ENCODE results near the gene KCNQ1OT1.

KCNQ1OT1 gene

GRCh38 chr11:2669634-2670469, 29.9 kb downstream of the KCNQ1OT1 start:
- 0 out of 2 replicates have a peak, but pooled peaks cover 8% of the 10 kb centered on the region for H3K36me3 ChIP-seq (ENCODE audit: control insufficient read depth, insufficient read depth, low read length)
- no peak overlapping the region for H3K27ac ChIP-seq (ENCODE audit: low read depth, low read length)
- H3K27me3 ChIP-seq (ENCODE audit: control insufficient read depth, insufficient read depth, low read length), result no peaks in the 10 kb centered on the region
- H3K9me3 ChIP-seq (ENCODE audit: control insufficient read depth, insufficient read depth, low read length), result no peaks in the 10 kb centered on the region
- peaks cover 1% of the 10 kb centered on the region; the same call in 1 of the 2 replicates for H3K4me1 ChIP-seq (ENCODE audit: control insufficient read depth, insufficient read depth, low read length)
- no peak overlapping the region for H3K4me3 ChIP-seq (ENCODE audit: low read depth, low read length)
- H3K9ac ChIP-seq (ENCODE audit: low read depth, low read length), result no peak overlapping the region

- H3K36me3 ChIP-seq (ENCODE audit: control insufficient read depth, insufficient read depth, low read length), result 0 out of 2 replicates have a peak, but pooled peaks cover 8% of the 10 kb centered on the region
- H3K4me1 ChIP-seq (ENCODE audit: control insufficient read depth, insufficient read depth, low read length), result no peaks in the 10 kb centered on the region
- H3K4me3 ChIP-seq (ENCODE audit: low read depth, low read length), result no peak overlapping the region
- H3K9ac ChIP-seq (ENCODE audit: low read depth, low read length), result no peak overlapping the region
- no peak overlapping the region for H3K27ac ChIP-seq (ENCODE audit: low read depth, low read length)
- no peaks in the 10 kb centered on the region for H3K9me3 ChIP-seq (ENCODE audit: control insufficient read depth, insufficient read depth, low read length)
- no peaks in the 10 kb centered on the region for H3K27me3 ChIP-seq (ENCODE audit: control insufficient read depth, insufficient read depth, low read length)
These were observed 30.9 kb downstream of the KCNQ1OT1 start for GRCh38 chr11:2668876-2669275.

GRCh38 chr11:2667940-2668339, 31.9 kb downstream of the KCNQ1OT1 start:
- H3K36me3 ChIP-seq (ENCODE audit: control insufficient read depth, insufficient read depth, low read length), result peaks cover 13% of the 10 kb centered on the region; the same call in 1 of the 2 replicates
- no peak overlapping the region for H3K27ac ChIP-seq (ENCODE audit: low read depth, low read length)
- H3K4me1 ChIP-seq (ENCODE audit: control insufficient read depth, insufficient read depth, low read length), result no peaks in the 10 kb centered on the region
- peaks cover 4% of the 10 kb centered on the region for H3K9me3 ChIP-seq (ENCODE audit: control insufficient read depth, insufficient read depth, low read length)
- no peaks in the 10 kb centered on the region for H3K27me3 ChIP-seq (ENCODE audit: control insufficient read depth, insufficient read depth, low read length)
- no peak overlapping the region for H3K9ac ChIP-seq (ENCODE audit: low read depth, low read length)
- H3K4me3 ChIP-seq (ENCODE audit: low read depth, low read length), result no peak overlapping the region

- H3K4me1 ChIP-seq (ENCODE audit: control insufficient read depth, insufficient read depth, low read length), result no peaks in the 10 kb centered on the region
- H3K9ac ChIP-seq (ENCODE audit: low read depth, low read length), result no peak overlapping the region
- H3K4me3 ChIP-seq (ENCODE audit: low read depth, low read length), result no peak overlapping the region
These were observed 32.8 kb downstream of the KCNQ1OT1 start for GRCh38 chr11:2666828-2667570.

GRCh38 chr11:2666401-2666741, 33.4 kb downstream of the KCNQ1OT1 start:
- H3K27ac ChIP-seq (ENCODE audit: low read depth, low read length), result no peak overlapping the region
- H3K27me3 ChIP-seq (ENCODE audit: control insufficient read depth, insufficient read depth, low read length), result no peaks in the 10 kb centered on the region
- H3K4me1 ChIP-seq (ENCODE audit: control insufficient read depth, insufficient read depth, low read length), result no peaks in the 10 kb centered on the region
- H3K9me3 ChIP-seq (ENCODE audit: control insufficient read depth, insufficient read depth, low read length), result peaks cover 6% of the 10 kb centered on the region
- no peak overlapping the region for H3K4me3 ChIP-seq (ENCODE audit: low read depth, low read length)
- peaks cover 13% of the 10 kb centered on the region; the same call in 1 of the 2 replicates for H3K36me3 ChIP-seq (ENCODE audit: control insufficient read depth, insufficient read depth, low read length)
- no peak overlapping the region for H3K9ac ChIP-seq (ENCODE audit: low read depth, low read length)

More at GRCh38 chr11:2666828-2667570, 32.8 kb downstream of the KCNQ1OT1 start:
- H3K27ac ChIP-seq (ENCODE audit: low read depth, low read length), result no peak overlapping the region
- H3K9me3 ChIP-seq (ENCODE audit: control insufficient read depth, insufficient read depth, low read length), result peaks cover 4% of the 10 kb centered on the region
- peaks cover 13% of the 10 kb centered on the region; the same call in 1 of the 2 replicates for H3K36me3 ChIP-seq (ENCODE audit: control insufficient read depth, insufficient read depth, low read length)
- no peaks in the 10 kb centered on the region for H3K27me3 ChIP-seq (ENCODE audit: control insufficient read depth, insufficient read depth, low read length)

GRCh38 chr11:2665526-2666400, 34.0 kb downstream of the KCNQ1OT1 start:
- H3K36me3 ChIP-seq (ENCODE audit: control insufficient read depth, insufficient read depth, low read length), result peaks cover 13% of the 10 kb centered on the region; the same call in 1 of the 2 replicates

GRCh38 chr11:2664791-2665525, 34.8 kb downstream of the KCNQ1OT1 start:
- Histone ChIP-seq H3K36me3 (ENCODE audit: control insufficient read depth, insufficient read depth, low read length) (peaks cover 13% of the 10 kb centered on the region; the same call in 1 of the 2 replicates), H3K9me3 (ENCODE audit: control insufficient read depth, insufficient read depth, low read length) (peaks cover 18% of the 10 kb centered on the region), H3K27ac (ENCODE audit: low read depth, low read length) (no peak overlapping the region), H3K27me3 (ENCODE audit: control insufficient read depth, insufficient read depth, low read length) (peaks cover 3% of the 10 kb centered on the region; the same call in 1 of the 2 replicates), H3K4me1 (ENCODE audit: control insufficient read depth, insufficient read depth, low read length) (no peaks in the 10 kb centered on the region), H3K9ac (ENCODE audit: low read depth, low read length) (no peak overlapping the region), H3K4me3 (ENCODE audit: low read depth, low read length) (no peak overlapping the region)

More at GRCh38 chr11:2665526-2666400, 34.0 kb downstream of the KCNQ1OT1 start:
- H3K27me3 ChIP-seq (ENCODE audit: control insufficient read depth, insufficient read depth, low read length), result no peaks in the 10 kb centered on the region
- H3K9me3 ChIP-seq (ENCODE audit: control insufficient read depth, insufficient read depth, low read length), result peaks cover 10% of the 10 kb centered on the region
- no peak overlapping the region for H3K27ac ChIP-seq (ENCODE audit: low read depth, low read length)
- no peak overlapping the region for H3K4me3 ChIP-seq (ENCODE audit: low read depth, low read length)
- no peak overlapping the region for H3K9ac ChIP-seq (ENCODE audit: low read depth, low read length)
- H3K4me1 ChIP-seq (ENCODE audit: control insufficient read depth, insufficient read depth, low read length), result no peaks in the 10 kb centered on the region

- H3K9ac ChIP-seq (ENCODE audit: low read depth, low read length), result no peak overlapping the region
- peaks cover 13% of the 10 kb centered on the region; the same call in 1 of the 2 replicates for H3K36me3 ChIP-seq (ENCODE audit: control insufficient read depth, insufficient read depth, low read length)
- no peaks in the 10 kb centered on the region for H3K4me1 ChIP-seq (ENCODE audit: control insufficient read depth, insufficient read depth, low read length)
- peaks cover 3% of the 10 kb centered on the region; the same call in 1 of the 2 replicates for H3K27me3 ChIP-seq (ENCODE audit: control insufficient read depth, insufficient read depth, low read length)
- H3K9me3 ChIP-seq (ENCODE audit: control insufficient read depth, insufficient read depth, low read length), result peaks cover 24% of the 10 kb centered on the region
- no peak overlapping the region for H3K27ac ChIP-seq (ENCODE audit: low read depth, low read length)
- H3K4me3 ChIP-seq (ENCODE audit: low read depth, low read length), result no peak overlapping the region
These were observed 35.4 kb downstream of the KCNQ1OT1 start for GRCh38 chr11:2664376-2664775.

GRCh38 chr11:2663915-2664314, 35.9 kb downstream of the KCNQ1OT1 start:
- Histone ChIP-seq H3K27me3 (ENCODE audit: control insufficient read depth, insufficient read depth, low read length) (peaks cover 5% of the 10 kb centered on the region; the same call in 1 of the 2 replicates), H3K4me3 (ENCODE audit: low read depth, low read length) (no peak overlapping the region), H3K9me3 (ENCODE audit: control insufficient read depth, insufficient read depth, low read length) (peaks cover 28% of the 10 kb centered on the region), H3K27ac (ENCODE audit: low read depth, low read length) (no peak overlapping the region), H3K9ac (ENCODE audit: low read depth, low read length) (no peak overlapping the region), H3K4me1 (ENCODE audit: control insufficient read depth, insufficient read depth, low read length) (no peaks in the 10 kb centered on the region), H3K36me3 (ENCODE audit: control insufficient read depth, insufficient read depth, low read length) (peaks cover 13% of the 10 kb centered on the region; the same call in 1 of the 2 replicates)

- peaks cover 12% of the 10 kb centered on the region; the same call in 1 of the 2 replicates for H3K36me3 ChIP-seq (ENCODE audit: control insufficient read depth, insufficient read depth, low read length)
- peaks cover 32% of the 10 kb centered on the region for H3K9me3 ChIP-seq (ENCODE audit: control insufficient read depth, insufficient read depth, low read length)
These were observed 36.3 kb downstream of the KCNQ1OT1 start for GRCh38 chr11:2663506-2663905.

More at GRCh38 chr11:2663506-2663905, 36.3 kb downstream of the KCNQ1OT1 start:
- no peak overlapping the region for H3K27ac ChIP-seq (ENCODE audit: low read depth, low read length)
- peaks cover 9% of the 10 kb centered on the region; the same call in 1 of the 2 replicates for H3K27me3 ChIP-seq (ENCODE audit: control insufficient read depth, insufficient read depth, low read length)
- no peak overlapping the region for H3K9ac ChIP-seq (ENCODE audit: low read depth, low read length)
- H3K4me1 ChIP-seq (ENCODE audit: control insufficient read depth, insufficient read depth, low read length), result no peaks in the 10 kb centered on the region
- no peak overlapping the region for H3K4me3 ChIP-seq (ENCODE audit: low read depth, low read length)
